ENCODE data around the gene PPP2R2C.

PPP2R2C gene

GRCh38 chr4:6493658-6494304, 21.4 kb upstream of the PPP2R2C start:
- no peak for DNase-seq

DNA sequence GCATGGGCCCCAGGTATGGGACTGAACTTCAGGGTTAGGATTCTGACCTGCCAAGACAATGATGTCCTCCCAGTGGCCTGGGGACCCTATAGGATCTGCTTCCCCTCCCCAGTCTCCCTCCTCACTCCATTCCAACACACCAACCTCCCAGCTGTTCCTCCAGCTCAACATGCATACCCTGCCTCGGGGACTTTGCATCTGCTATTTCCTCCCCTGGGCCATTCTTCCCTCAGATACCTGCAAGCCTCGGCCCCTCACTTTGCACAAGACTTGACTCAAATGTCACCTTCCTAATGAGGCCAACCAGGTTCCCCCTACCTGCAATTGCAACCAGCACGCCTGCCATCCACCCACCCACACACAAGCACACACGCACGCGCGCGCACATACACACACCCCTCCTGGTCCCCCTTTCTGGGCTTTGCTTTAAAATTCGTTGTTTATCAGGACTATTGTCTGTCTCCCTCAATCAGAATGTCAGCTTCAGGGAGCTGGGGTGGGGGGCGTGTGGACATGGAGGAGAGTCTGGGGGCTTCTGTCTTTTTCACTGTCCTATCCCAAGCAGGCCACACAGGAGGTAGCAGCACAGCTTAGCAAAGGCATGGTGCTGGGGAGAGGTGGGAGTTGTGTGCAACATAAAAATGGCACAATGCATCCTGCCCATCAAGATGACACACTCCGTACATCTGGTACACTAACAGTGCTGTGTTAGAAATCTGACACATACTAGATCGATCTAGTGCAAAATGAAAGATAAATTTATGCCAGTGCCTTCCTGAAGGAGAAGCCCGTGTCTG, 20.6 kb upstream of the PPP2R2C start:
- DNase-seq: no peak

DNA sequence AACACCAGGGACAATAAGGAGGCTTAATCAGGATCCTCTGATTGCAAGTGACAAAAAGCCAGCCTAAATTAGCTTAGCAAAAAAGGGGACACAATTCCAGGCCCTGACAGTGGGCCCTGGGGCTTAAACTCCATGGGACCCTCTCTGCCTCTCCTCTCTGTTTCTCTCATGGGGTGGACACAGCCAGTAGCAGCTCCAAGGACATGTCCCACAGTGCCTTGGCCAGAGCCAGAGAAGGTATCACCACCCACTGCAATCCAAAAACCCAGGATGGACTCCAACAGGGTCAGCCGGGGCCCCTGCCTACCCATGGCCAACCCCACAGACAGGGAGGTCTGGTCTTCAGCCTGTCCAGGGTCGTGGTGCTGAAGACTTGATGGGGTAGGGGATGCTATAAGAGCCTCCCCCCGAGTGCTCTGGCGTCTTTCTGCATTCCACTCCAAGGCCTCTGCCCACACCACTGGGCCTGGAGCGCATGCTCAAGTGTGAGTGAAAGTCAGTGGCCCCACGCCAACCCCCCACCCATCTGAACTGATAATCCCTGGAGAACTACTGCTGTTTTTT, 19.7 kb upstream of the PPP2R2C start:
- DNase-seq: no peak

GRCh38 chr4:6491235-6491634, 18.8 kb upstream of the PPP2R2C start:
- no peak for DNase-seq

DNA sequence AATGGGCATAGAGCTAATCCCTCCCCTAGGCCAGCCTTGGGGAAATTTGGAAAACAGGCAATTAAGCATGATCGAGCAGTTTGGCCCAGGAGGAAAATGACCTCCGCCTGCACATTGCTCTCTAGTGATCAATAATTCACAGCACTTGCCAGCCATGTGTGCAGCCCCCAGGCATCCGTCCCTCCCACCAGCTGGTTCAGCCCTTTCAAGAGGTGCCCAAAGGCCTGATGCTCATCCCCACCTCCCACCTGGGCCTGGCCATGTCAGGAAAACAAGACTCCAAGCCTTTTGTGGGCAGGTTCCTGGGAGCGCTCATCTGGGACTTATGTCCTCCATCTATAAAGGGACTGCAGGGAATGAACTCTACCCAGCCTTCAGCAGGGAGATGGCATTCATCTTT, 17.5 kb upstream of the PPP2R2C start:
- no peak for DNase-seq

DNA sequence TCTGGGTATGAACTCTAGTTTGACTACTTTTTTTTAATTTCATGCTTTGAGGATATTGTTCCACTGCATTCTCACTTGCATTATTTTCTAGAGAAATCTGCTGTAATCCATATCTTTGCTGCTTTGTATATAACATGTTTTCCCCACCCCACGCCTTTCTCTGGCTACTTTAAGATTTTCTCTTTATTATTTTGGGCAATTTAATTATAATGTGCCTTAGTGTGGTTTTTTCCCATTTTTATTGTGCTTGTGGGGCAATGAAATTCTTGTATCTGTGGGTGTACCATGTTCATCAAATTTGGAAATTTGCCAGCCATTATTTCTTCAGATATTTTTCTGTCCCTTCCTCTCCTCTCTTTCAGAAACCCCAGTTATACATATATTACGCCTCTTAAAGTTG, 15.1 kb upstream of the PPP2R2C start:
- no peak for DNase-seq

DNA sequence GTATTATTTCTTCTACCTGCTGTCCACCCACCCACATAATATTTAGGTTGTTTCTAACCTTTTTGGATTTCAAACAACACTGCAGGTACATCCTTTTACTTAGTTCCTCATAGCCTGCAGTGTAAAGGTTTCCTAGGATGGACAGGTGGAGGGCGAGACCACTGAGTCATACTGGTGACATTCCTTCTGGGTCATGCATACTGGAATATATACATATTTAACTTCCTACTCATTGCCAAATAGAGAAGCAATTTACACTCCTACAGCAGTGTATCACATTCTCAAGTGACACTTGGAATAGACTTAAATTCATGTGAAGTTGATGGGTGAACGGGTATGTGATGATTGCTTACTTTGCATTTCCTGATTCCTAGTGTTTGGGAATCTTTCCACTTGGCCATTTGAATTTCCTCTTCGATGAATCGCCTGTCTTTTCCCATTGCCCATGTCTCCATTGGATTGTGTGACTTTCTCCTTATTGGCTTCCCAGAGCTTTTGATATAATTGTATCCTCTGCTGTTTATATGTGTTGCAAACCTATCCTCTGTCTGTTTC, 8.2 kb upstream of the PPP2R2C start:
- DNase-seq: no peak

GRCh38 chr4:6478546-6479220, 6.3 kb upstream of the PPP2R2C start:
- DNase-seq: no peak

- no peak for DNase-seq
Observed at GRCh38 chr4:6476893-6477292, 4.5 kb upstream of the PPP2R2C start.

GRCh38 chr4:6475492-6476020, 3.1 kb upstream of the PPP2R2C start:
- no peak for DNase-seq

DNA sequence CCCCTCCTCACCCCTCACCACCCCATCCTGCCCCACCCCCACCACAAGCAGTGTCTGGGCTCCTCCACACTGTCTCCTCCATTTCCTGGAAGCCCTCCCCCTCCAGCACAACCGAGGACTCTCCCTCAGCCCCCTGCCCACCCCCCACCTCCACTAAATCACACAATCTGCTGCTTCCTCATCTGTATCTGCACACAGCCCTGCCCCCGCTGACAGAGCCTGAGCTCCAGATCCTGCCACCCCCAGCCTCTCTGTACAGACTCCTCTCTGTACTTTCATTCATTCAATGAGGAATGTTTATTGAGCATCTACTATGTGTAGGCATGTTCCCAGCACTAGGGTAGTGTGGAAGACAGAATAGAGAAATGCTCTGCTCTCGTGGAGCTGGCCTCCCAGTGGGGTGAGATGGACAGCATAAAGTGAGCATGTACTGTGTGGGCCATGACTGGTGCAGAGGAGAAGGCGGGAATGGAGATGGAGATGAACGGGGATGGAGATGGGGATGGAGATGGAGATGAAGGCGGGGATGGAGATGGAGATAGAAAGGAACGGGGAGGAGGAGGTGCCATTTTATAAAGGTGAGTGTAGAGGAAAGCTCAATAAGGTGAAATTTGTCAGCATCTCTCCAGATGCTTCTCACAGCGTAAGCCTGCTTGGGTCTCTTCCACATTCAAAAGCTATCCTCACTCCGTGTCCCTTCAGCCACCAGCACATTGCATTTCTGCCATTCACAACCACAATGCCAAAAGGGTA, 2.5 kb upstream of the PPP2R2C start:
- DNase-seq: no peak

DNA sequence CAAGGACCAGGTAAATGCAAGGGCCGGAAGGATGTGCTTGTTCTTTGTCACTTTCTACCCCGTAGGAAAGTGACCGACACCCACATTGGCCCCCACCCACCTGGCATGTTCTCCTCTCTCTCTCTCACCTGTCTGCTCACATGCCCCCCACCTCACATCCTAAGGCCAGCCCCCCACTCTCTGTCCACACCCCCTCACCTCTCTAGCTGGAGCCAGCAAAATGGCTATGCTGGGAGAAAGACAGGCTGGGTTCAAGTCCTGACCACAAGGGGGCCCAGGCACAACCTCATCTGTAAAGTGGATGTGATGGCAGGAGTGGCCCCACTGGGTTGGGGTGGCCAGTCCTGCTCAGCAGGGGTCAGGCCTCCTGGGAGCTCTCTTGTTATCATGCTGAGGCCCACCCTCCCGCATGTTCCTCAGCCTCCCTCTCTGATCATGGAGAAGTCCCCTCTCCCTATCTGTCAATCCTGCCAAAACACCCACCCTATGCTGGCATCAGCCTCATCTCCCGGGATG, 1.7 kb upstream of the PPP2R2C start:
- DNase-seq: no peak

GRCh38 chr4:6473264-6474052, 1.0 kb upstream of the PPP2R2C start:
- DNase-seq: no peak

DNA sequence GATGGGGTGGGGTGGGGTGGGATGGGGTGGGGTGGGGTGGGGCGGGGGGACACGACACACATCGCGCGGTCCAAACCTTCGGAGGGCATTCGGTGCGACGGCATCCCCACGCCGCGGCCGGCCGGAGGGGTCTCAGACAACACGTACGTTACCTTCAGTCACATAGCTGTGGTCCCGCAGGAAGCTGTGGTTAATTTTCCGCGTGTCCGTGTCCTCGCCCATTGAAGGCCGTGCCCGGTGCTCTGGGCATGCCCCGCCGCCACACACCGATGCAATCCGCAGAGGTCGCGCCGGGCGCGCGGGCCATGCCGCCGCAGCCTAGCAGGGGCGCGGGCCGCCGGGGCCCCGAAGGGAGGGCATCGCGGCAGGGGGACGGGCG, 417 bp downstream of the PPP2R2C start:
- no peak for DNase-seq

DNA sequence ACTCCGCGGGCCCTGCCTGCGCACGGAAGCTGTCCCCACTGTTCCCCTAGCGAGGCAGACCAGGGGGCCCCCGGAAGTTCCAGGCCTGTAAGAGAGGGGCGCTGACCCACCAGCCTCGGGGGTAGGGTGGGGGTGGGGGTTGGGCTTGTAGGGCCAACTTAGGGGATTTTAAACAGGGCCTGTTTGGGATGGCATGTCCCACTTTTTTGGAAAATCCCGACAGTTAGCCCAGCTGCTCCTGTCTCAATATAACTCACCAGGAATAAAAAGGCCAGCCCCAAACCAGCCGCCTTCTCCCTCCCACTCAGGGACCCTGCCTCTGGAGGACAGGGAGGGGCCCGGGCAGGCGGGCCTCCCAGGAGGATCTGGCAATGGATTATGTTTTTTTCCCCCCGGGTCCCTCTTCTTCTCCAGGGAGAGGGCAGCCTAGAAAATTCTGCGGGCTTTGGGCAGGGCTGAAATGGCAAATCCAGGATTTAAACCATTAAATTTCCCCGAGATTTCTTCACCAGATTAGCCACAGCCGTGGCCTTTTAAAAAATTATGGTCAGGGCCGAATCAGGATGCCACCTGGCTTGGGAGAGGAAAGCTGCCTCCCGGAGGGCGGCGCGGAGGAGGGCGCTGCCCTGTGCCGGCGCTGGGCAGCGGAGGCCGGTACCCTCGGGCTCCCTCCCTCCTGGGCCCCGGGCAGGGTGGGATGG, 957 bp downstream of the PPP2R2C start:
- DNase-seq: no peak

- no peak for DNase-seq
Observed at GRCh38 chr4:6470502-6471306, 1.7 kb downstream of the PPP2R2C start.

GRCh38 chr4:6469898-6470501, 2.4 kb downstream of the PPP2R2C start:
- no peak for DNase-seq

DNA sequence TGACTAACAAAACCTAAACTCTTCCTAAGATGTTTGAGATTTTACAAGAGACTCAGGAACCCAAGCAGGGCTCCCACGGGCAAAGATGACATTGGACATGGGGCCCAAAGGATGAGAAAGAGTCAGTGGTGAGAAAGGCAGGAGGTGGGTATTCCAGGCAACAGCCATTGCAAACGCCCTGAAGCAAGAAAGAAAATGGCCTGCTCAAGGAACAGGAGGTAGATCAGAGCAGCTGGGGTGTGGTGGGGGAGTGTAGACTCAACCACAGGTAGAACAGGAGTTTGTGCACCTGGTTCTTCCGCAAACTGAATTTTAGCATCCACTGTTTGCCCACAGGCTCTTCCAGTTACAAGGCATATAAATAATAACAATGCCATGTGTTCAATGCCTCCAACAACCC, 3.3 kb downstream of the PPP2R2C start:
- DNase-seq: no peak

DNA sequence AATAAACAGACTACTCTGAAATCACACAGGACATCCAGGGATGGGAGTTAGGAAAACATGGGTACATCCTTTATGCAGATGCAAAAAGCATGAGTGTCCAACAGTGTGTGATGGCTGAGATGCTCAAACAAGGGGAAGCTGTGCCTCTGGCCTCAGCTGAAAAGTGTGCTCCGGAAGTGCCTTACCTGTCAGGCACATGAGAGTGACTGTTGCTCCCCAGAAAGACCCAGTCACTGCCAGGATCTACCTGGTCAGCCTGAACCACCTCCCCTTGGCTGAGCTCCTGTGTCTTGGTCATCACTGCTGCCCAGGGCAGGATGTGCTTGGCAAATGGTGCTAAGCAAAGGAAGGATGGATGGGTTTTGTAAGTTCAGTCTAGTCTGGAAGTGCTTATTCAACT, 4.0 kb downstream of the PPP2R2C start:
- no peak for DNase-seq
